ENCODE data around the gene CEACAM16.

Gene CEACAM16

DNA sequence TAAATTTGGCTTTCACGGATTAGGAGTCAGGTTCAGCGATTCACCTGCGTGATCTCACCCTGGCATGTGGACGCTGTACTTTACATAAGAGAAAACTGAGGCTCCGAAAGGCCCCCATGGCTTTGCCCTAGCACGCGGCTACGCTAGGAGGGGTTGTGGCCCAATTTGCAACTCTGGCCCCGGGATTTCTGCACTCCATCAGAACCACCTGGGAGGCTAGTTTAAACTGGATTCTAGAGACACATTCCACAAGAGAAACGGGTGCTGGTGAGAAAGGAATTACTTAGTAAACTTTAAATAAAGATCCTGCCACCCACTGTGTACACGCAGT, 55.8 kb downstream of the CEACAM16 start:
- DNase-seq (ENCODE audit: low read depth in 2 of 2): no peak
- H3K4me3 ChIP-seq (replicated peaks in 1 of 2; ENCODE audit: low read depth in 2 of 2, low read length in 2 of 2): peak overlapping the region; percentile 13 to 33
- TF ChIP-seq CTCF (IDR thresholded peaks at IDR 0.05; ENCODE audit: low read depth, low read length): no peak

DNA sequence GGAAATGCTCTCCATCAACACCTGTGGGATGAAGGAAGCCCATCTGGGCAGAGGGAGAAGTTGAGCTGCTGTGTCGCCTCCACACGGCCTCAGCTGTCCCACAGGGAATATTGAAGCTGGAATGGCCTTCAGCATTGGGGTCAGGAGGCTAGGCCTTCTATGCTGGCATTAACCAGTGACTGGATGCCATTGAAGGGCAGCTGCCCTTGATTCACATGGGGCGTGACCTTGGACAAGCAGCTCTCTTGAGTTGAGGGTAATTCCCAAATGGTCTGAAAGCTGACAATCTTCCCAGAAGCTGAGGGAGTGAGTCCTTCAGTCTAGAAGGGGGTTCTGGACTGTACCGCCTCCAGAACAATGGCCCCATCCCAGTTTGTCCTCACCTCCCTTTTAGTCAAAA, 56.3 kb downstream of the CEACAM16 start:
- TF ChIP-seq CTCF (IDR thresholded peaks at IDR 0.05; ENCODE audit: low read depth, low read length): no peak
- no peak overlapping the region for H3K4me3 ChIP-seq (replicated peaks in 1 of 2; ENCODE audit: low read depth in 2 of 2, low read length in 2 of 2)
- DNase-seq (ENCODE audit: low read depth in 2 of 2): no peak

GRCh38 chr19:44756089-44756562, 57.2 kb downstream of the CEACAM16 start:
- DNase-seq (ENCODE audit: low read depth in 2 of 2): peak in 1 of 2 donors; percentile 49
- TF ChIP-seq CTCF (IDR thresholded peaks at IDR 0.05; ENCODE audit: low read depth, low read length): no peak
- H3K4me3 ChIP-seq (replicated peaks in 1 of 2; ENCODE audit: low read depth in 2 of 2, low read length in 2 of 2): no peak overlapping the region

DNA sequence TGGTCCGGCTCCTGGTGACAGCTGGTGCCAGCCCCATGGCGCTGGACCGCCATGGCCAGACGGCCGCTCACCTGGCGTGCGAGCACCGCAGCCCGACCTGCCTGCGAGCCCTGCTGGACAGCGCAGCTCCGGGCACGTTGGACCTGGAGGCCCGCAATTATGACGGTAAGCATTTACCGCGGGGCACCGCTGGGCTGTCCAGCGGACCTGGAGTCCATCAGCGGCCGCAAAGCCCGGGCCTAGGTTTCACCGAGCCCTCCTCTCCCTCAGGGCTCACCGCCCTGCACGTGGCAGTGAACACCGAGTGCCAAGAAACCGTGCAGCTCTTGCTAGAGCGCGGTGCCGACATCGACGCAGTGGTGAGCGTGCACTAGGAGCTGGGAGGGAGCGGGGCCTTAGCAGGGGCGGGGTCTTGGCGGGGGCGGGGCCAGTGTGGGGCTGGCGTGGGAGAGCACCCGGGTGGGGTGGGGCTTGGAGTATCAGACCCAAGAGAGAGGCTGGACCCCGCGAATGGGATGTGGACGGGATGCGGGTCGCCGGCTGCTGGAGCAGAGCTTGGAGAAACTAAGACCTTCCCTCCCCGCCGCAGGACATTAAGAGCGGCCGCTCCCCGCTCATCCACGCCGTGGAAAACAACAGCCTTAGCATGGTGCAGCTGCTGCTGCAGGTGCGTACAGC, 58.2 kb downstream of the CEACAM16 start:
- peak overlapping the region; percentile 40 to 55 for H3K4me3 ChIP-seq (replicated peaks in 1 of 2; ENCODE audit: low read depth in 2 of 2, low read length in 2 of 2)
- peak; percentile 72 to 93 for DNase-seq (ENCODE audit: low read depth in 2 of 2)
- no peak for TF ChIP-seq CTCF (IDR thresholded peaks at IDR 0.05; ENCODE audit: low read depth, low read length)

DNA sequence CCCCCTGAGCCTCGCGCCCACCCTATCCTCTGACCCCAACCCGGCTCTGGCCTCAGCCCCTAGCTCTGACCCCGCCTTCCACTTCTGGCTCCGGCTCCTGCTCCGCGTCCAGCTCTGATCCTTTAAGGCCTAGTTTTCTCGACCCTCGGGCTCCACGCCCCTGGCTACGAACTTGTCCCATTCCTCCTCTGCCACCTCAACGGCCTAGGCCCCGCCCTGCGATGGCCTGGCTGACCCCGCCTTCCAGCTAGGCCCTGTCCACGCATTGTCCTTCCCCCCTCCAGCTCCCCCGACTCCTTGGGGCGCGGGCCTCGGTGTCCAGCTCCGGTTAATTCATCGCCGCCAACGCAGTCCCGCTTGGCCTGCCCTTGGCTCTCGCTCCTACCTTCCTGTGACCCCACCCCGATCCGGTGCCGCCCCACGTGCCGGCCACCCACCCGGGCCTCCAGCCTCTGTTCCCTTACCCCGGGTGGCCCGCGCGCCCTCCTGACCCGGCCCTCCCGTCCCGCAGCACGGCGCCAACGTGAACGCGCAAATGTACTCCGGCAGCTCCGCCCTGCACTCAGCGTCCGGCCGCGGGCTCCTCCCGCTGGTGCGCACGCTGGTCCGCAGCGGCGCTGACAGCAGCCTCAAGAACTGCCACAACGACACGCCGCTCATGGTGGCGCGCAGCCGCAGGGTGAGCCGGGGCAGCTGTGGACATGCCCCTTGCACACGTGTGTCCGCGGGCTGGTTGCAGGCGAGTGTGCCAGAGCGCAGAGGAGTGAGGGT, 59.0 kb downstream of the CEACAM16 start:
- H3K4me3 ChIP-seq (replicated peaks in 1 of 2; ENCODE audit: low read depth in 2 of 2, low read length in 2 of 2): peak overlapping the region; percentile 40 to 55

DNA sequence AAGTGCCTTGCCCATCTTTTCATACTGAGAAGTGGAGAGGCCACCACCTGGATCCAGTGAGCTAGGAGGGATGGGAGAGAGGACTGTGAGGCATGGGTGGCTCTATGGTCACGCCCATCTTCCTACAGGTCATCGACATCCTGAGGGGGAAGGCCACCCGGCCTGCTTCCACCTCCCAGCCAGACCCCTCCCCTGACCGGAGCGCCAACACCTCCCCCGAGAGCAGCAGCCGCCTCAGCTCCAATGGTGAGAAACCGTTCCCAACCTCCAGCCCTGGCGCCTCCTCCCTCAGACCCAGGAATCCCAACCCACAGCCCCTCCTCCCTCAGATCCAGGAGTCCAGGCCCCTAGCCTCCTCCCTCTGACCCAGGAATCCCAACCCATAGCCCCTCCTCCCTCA, 59.6 kb downstream of the CEACAM16 start:
- DNase-seq (ENCODE audit: low read depth in 2 of 2): peak in 1 of 2 donors; percentile 59
- no peak for TF ChIP-seq CTCF (IDR thresholded peaks at IDR 0.05; ENCODE audit: low read depth, low read length)
- H3K4me3 ChIP-seq (replicated peaks in 1 of 2; ENCODE audit: low read depth in 2 of 2, low read length in 2 of 2): peak overlapping the region; percentile 40 to 55

More for the DNA sequence above, 59.0 kb downstream of the CEACAM16 start:
- TF ChIP-seq CTCF (IDR thresholded peaks at IDR 0.05; ENCODE audit: low read depth, low read length): no peak
- DNase-seq (ENCODE audit: low read depth in 2 of 2): peak; percentile 68 to 76
